ENCODE results near the gene COL20A1.

The COL20A1 gene

DNA sequence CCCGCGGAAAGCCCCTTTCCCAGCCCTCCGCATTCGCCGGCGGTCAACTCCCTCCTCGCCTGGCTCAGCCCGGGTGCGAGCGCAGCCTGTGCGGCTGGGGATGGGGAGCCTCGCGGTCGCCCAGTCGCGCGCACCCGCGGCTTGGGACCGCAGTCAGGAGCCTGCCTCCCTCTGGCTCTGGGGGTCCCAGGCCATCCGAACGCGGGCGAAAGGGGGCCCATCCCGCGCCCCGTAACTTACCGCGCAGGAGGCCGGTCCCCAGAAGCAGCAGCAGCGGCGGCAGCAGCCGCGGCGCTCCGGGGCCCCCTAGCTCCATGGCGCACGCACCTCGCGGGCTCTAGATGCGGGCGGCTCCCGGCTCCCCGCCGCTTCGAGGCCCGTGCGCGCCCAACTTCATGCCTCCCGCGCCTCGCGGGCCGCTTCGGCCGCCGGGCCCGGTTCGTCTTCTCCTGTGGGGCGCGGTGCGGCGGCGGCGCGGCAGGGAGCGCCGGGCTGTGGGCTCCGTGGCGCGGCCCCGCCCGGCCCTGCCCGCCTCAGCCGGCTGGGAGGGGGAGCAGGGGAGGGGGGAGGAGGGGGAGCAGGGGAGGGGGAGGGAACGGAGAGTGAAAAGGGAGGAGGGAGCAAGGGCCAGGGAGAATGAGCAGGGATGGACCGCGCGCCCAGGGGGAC, 68.0 kb downstream of the COL20A1 start, which contains the start of gene CHRNA4:
CHRNA4 (minus strand) TSS at position 500 of the 669 bp plus-strand sequence; CDS start at position 316, 184 bp downstream.
- H3K4me1 ChIP-seq (ENCODE audit: control insufficient read depth, insufficient read depth, low read length): no peaks in the 10 kb centered on the region
- no peak within 1 kb of the TSS for H3K27ac ChIP-seq (ENCODE audit: extremely low read depth, low read depth, low read length)
- H3K4me3 ChIP-seq (ENCODE audit: low read depth, low read length): no peak within 1 kb of the TSS
- TF ChIP-seq, protein P1, sequence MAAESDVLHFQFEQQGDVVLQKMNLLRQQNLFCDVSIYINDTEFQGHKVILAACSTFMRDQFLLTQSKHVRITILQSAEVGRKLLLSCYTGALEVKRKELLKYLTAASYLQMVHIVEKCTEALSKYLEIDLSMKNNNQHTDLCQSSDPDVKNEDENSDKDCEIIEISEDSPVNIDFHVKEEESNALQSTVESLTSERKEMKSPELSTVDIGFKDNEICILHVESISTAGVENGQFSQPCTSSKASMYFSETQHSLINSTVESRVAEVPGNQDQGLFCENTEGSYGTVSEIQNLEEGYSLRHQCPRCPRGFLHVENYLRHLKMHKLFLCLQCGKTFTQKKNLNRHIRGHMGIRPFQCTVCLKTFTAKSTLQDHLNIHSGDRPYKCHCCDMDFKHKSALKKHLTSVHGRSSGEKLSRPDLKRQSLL (tag by site-specific recombination; IDR thresholded peaks at IDR 0.05): peak; percentile 53; the same call in 1 of the 2 replicates
- TF ChIP-seq, protein P2, sequence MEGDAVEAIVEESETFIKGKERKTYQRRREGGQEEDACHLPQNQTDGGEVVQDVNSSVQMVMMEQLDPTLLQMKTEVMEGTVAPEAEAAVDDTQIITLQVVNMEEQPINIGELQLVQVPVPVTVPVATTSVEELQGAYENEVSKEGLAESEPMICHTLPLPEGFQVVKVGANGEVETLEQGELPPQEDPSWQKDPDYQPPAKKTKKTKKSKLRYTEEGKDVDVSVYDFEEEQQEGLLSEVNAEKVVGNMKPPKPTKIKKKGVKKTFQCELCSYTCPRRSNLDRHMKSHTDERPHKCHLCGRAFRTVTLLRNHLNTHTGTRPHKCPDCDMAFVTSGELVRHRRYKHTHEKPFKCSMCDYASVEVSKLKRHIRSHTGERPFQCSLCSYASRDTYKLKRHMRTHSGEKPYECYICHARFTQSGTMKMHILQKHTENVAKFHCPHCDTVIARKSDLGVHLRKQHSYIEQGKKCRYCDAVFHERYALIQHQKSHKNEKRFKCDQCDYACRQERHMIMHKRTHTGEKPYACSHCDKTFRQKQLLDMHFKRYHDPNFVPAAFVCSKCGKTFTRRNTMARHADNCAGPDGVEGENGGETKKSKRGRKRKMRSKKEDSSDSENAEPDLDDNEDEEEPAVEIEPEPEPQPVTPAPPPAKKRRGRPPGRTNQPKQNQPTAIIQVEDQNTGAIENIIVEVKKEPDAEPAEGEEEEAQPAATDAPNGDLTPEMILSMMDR (tag by site-specific recombination; IDR thresholded peaks at IDR 0.05): peak; percentile 43; the same call in 1 of the 2 replicates
- peak; percentile 13; the same call in 1 of the 2 replicates for TF ChIP-seq ZIC2 (tag by site-specific recombination; IDR thresholded peaks at IDR 0.05)
- TF ChIP-seq, protein P3, sequence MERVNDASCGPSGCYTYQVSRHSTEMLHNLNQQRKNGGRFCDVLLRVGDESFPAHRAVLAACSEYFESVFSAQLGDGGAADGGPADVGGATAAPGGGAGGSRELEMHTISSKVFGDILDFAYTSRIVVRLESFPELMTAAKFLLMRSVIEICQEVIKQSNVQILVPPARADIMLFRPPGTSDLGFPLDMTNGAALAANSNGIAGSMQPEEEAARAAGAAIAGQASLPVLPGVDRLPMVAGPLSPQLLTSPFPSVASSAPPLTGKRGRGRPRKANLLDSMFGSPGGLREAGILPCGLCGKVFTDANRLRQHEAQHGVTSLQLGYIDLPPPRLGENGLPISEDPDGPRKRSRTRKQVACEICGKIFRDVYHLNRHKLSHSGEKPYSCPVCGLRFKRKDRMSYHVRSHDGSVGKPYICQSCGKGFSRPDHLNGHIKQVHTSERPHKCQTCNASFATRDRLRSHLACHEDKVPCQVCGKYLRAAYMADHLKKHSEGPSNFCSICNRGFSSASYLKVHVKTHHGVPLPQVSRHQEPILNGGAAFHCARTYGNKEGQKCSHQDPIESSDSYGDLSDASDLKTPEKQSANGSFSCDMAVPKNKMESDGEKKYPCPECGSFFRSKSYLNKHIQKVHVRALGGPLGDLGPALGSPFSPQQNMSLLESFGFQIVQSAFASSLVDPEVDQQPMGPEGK (tag by site-specific recombination; IDR thresholded peaks at IDR 0.05): 0 out of 2 replicates have a peak, but pooled peaks have one; percentile 15
- TF ChIP-seq ZBTB8A (tag by site-specific recombination; IDR thresholded peaks at IDR 0.05): peak; percentile 33; the same call in 1 of the 2 replicates
- TF ChIP-seq, protein P4, sequence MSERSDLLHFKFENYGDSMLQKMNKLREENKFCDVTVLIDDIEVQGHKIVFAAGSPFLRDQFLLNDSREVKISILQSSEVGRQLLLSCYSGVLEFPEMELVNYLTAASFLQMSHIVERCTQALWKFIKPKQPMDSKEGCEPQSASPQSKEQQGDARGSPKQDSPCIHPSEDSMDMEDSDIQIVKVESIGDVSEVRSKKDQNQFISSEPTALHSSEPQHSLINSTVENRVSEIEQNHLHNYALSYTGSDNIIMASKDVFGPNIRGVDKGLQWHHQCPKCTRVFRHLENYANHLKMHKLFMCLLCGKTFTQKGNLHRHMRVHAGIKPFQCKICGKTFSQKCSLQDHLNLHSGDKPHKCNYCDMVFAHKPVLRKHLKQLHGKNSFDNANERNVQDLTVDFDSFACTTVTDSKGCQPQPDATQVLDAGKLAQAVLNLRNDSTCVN (tag by site-specific recombination; optimal IDR thresholded peaks at IDR 0.05): peak; percentile 79
- TF ChIP-seq, protein P5, sequence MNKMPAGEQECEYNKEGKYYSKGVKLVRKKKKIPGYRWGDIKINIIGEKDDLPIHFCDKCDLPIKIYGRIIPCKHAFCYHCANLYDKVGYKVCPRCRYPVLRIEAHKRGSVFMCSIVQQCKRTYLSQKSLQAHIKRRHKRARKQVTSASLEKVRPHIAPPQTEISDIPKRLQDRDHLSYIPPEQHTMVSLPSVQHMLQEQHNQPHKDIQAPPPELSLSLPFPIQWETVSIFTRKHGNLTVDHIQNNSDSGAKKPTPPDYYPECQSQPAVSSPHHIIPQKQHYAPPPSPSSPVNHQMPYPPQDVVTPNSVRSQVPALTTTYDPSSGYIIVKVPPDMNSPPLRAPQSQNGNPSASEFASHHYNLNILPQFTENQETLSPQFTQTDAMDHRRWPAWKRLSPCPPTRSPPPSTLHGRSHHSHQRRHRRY (tag by site-specific recombination; IDR thresholded peaks at IDR 0.05): no peak
- no peak for TF ChIP-seq ZNF677 (tag by site-specific recombination; IDR thresholded peaks at IDR 0.05)
- no peak for TF ChIP-seq ZNF324 (tag by site-specific recombination; IDR thresholded peaks at IDR 0.05)
- ChIA-PET CTCF (no interaction called here), POLR2A (no interaction called here)
- no peaks in the 10 kb centered on the region for H3K36me3 ChIP-seq (ENCODE audit: control insufficient read depth in 2 of 2, insufficient read depth in 1 of 2, low read length in 2 of 2)
- H3K9me3 ChIP-seq (ENCODE audit: control insufficient read depth, insufficient read depth, low read depth, low read length): no peaks in the 10 kb centered on the region

DNA sequence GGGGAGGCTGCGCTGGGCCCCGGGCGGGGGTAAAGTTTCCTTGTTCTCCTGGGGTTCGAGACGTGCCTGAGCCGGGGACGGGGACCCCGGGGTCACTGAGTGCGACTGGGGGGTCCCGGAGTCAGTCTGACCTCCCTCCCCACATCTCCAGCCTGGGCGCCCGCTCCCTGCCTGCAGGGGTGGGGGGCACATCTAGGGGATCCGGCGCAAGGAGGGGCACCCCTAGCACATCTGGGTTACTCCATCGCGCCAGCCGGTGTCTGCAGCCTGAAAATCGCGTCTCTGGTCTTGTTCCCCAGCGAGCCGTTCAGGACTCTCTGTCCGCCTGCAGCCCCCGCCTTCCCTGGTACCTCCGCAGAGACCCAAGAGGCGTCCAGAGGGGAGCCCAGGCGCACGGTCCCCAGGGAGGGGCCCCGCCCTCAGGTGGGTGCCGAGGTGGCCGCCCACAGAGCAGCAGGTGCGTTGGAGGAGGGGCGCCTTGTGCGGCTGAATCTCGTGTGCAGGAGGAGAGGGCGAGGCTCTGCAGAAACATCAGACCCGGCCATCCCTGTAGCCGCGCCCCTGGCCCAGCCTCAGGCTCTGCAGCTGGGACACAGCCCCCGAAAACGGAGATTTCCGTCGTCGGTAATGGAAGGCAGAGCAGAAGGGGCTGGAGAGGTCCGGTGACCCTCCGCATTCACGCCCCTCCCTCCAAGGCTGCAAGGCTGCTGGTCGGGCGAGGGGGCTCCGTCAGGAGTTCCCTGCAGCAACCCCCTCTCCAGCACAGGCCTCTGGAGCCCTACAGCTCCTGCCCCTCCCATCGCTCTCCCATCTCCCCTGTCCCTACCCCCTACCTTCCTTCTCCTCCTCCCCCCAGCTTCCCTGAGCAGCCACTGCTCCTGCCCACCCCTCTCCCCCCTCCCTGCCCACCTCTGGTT, 68.8 kb downstream of the COL20A1 start:
- ChIA-PET POLR2A (no interaction called here), CTCF (no interaction called here)
- Histone ChIP-seq H3K9me3 (ENCODE audit: control insufficient read depth, insufficient read depth, low read depth, low read length) (no peaks in the 10 kb centered on the region), H3K4me1 (ENCODE audit: control insufficient read depth, insufficient read depth, low read length) (no peaks in the 10 kb centered on the region), H3K36me3 (ENCODE audit: control insufficient read depth in 2 of 2, insufficient read depth in 1 of 2, low read length in 2 of 2) (no peaks in the 10 kb centered on the region), H3K4me3 (ENCODE audit: low read depth, low read length) (no peak overlapping the region), H3K27ac (ENCODE audit: extremely low read depth, low read depth, low read length) (no peak overlapping the region)
- TF ChIP-seq KLF1 (tag by site-specific recombination; IDR thresholded peaks at IDR 0.05): peak; percentile 51; the same call in 1 of the 2 replicates
- TF ChIP-seq ZBTB7A (tag by site-specific recombination; IDR thresholded peaks at IDR 0.05; ENCODE audit: low read depth): 0 out of 2 replicates have a peak, but pooled peaks have one; percentile 17
- 0 out of 2 replicates have a peak, but pooled peaks have one; percentile 47 for TF ChIP-seq SCRT2 (tag by site-specific recombination; IDR thresholded peaks at IDR 0.05)
- TF ChIP-seq EGR2 (tag by site-specific recombination; IDR thresholded peaks at IDR 0.05; ENCODE audit: low read depth): peak; percentile 66
- TF ChIP-seq ZNF274 (IDR thresholded peaks at IDR 0.05; ENCODE audit: low read length): no peak
- TF ChIP-seq ZNF274 (tag by site-specific recombination; IDR thresholded peaks at IDR 0.05; ENCODE audit: borderline replicate concordance): no peak
- TF ChIP-seq ZFHX2 (tag by site-specific recombination; conservative IDR thresholded peaks at IDR 0.05): peak; percentile 43; the same call in 1 of the 2 replicates
- TF ChIP-seq, protein P6, sequence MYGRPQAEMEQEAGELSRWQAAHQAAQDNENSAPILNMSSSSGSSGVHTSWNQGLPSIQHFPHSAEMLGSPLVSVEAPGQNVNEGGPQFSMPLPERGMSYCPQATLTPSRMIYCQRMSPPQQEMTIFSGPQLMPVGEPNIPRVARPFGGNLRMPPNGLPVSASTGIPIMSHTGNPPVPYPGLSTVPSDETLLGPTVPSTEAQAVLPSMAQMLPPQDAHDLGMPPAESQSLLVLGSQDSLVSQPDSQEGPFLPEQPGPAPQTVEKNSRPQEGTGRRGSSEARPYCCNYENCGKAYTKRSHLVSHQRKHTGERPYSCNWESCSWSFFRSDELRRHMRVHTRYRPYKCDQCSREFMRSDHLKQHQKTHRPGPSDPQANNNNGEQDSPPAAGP (tag by site-specific recombination; IDR thresholded peaks at IDR 0.05): peak; percentile 44; the same call in 1 of the 2 replicates
- TF ChIP-seq GLIS1 (tag by site-specific recombination; IDR thresholded peaks at IDR 0.05): 0 out of 2 replicates have a peak, but pooled peaks have one; percentile 17
- TF ChIP-seq, protein P7, sequence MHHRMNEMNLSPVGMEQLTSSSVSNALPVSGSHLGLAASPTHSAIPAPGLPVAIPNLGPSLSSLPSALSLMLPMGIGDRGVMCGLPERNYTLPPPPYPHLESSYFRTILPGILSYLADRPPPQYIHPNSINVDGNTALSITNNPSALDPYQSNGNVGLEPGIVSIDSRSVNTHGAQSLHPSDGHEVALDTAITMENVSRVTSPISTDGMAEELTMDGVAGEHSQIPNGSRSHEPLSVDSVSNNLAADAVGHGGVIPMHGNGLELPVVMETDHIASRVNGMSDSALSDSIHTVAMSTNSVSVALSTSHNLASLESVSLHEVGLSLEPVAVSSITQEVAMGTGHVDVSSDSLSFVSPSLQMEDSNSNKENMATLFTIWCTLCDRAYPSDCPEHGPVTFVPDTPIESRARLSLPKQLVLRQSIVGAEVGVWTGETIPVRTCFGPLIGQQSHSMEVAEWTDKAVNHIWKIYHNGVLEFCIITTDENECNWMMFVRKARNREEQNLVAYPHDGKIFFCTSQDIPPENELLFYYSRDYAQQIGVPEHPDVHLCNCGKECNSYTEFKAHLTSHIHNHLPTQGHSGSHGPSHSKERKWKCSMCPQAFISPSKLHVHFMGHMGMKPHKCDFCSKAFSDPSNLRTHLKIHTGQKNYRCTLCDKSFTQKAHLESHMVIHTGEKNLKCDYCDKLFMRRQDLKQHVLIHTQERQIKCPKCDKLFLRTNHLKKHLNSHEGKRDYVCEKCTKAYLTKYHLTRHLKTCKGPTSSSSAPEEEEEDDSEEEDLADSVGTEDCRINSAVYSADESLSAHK (tag by site-specific recombination; IDR thresholded peaks at IDR 0.05): no peak
- no peak for TF ChIP-seq BCL11B (tag by site-specific recombination; IDR thresholded peaks at IDR 0.05; ENCODE audit: low read depth)

All from HEK293 (cell line).